Measurements from ENCODE around the gene GUCY2C.

GUCY2C gene

GRCh38 chr12:14619741-14620501 is 76.5 kb downstream of the GUCY2C start:
- H3K4me3 ChIP-seq (replicated peaks; ENCODE audit: insufficient read depth, low read length): no peak overlapping the region
- DNase-seq (ENCODE audit: low read depth in 1 of 2, low spot score in 1 of 2): no peak
- TF ChIP-seq, protein P1, sequence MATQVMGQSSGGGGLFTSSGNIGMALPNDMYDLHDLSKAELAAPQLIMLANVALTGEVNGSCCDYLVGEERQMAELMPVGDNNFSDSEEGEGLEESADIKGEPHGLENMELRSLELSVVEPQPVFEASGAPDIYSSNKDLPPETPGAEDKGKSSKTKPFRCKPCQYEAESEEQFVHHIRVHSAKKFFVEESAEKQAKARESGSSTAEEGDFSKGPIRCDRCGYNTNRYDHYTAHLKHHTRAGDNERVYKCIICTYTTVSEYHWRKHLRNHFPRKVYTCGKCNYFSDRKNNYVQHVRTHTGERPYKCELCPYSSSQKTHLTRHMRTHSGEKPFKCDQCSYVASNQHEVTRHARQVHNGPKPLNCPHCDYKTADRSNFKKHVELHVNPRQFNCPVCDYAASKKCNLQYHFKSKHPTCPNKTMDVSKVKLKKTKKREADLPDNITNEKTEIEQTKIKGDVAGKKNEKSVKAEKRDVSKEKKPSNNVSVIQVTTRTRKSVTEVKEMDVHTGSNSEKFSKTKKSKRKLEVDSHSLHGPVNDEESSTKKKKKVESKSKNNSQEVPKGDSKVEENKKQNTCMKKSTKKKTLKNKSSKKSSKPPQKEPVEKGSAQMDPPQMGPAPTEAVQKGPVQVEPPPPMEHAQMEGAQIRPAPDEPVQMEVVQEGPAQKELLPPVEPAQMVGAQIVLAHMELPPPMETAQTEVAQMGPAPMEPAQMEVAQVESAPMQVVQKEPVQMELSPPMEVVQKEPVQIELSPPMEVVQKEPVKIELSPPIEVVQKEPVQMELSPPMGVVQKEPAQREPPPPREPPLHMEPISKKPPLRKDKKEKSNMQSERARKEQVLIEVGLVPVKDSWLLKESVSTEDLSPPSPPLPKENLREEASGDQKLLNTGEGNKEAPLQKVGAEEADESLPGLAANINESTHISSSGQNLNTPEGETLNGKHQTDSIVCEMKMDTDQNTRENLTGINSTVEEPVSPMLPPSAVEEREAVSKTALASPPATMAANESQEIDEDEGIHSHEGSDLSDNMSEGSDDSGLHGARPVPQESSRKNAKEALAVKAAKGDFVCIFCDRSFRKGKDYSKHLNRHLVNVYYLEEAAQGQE (IDR thresholded peaks at IDR 0.05; ENCODE audit: insufficient replicate concordance, low read depth): no peak
- TF ChIP-seq SPI1 (IDR thresholded peaks at IDR 0.05; ENCODE audit: borderline replicate concordance, low read depth) (no peak), POLR2AphosphoS5 (IDR thresholded peaks at IDR 0.05; ENCODE audit: low read depth) (no peak), GABPA (IDR thresholded peaks at IDR 0.05; ENCODE audit: low read depth) (no peak)
- TF ChIP-seq, protein P2, sequence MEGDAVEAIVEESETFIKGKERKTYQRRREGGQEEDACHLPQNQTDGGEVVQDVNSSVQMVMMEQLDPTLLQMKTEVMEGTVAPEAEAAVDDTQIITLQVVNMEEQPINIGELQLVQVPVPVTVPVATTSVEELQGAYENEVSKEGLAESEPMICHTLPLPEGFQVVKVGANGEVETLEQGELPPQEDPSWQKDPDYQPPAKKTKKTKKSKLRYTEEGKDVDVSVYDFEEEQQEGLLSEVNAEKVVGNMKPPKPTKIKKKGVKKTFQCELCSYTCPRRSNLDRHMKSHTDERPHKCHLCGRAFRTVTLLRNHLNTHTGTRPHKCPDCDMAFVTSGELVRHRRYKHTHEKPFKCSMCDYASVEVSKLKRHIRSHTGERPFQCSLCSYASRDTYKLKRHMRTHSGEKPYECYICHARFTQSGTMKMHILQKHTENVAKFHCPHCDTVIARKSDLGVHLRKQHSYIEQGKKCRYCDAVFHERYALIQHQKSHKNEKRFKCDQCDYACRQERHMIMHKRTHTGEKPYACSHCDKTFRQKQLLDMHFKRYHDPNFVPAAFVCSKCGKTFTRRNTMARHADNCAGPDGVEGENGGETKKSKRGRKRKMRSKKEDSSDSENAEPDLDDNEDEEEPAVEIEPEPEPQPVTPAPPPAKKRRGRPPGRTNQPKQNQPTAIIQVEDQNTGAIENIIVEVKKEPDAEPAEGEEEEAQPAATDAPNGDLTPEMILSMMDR (IDR thresholded peaks at IDR 0.05; ENCODE audit: insufficient read depth, low read length): no peak
- no peak overlapping the region for H3K27ac ChIP-seq (replicated peaks)
- no peaks in the 10 kb centered on the region for H3K27me3 ChIP-seq (ENCODE audit: insufficient read depth, poor library complexity, severe bottlenecking)

DNA sequence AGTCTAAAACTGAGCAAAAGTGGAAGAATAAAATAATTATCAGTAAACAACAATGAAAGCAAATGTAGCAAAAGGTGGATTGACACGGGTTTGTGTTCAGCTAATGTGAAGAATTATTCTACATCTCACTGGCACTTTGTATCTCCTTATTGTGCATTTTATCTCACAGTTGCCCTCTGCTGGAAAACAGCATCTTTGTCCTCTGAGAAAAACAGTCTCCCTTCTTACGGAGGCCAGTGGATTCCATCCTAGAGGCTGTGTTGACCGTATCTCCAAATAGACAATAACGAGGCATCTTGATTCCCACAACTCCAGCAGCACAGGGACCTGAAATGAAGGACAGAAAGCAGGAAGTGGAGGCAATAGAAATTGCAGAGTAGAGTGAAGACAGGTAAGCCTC is 77.4 kb downstream of the GUCY2C start:
- no peak for TF ChIP-seq POLR2AphosphoS5 (IDR thresholded peaks at IDR 0.05; ENCODE audit: low read depth)
- TF ChIP-seq, protein P2 (IDR thresholded peaks at IDR 0.05; ENCODE audit: insufficient read depth, low read length): peak; percentile 2
- no peak overlapping the region for H3K4me3 ChIP-seq (replicated peaks; ENCODE audit: insufficient read depth, low read length)
- DNase-seq (ENCODE audit: low read depth in 1 of 2, low spot score in 1 of 2): peak in 1 of 2 experiments; percentile 22
- no peaks in the 10 kb centered on the region for H3K27me3 ChIP-seq (ENCODE audit: insufficient read depth, poor library complexity, severe bottlenecking)
- H3K27ac ChIP-seq (replicated peaks): no peak overlapping the region

- TF ChIP-seq GABPA (IDR thresholded peaks at IDR 0.05; ENCODE audit: low read depth): no peak
- no peak for TF ChIP-seq POLR2AphosphoS5 (IDR thresholded peaks at IDR 0.05; ENCODE audit: low read depth)
- TF ChIP-seq, protein P1 (IDR thresholded peaks at IDR 0.05; ENCODE audit: insufficient replicate concordance, low read depth): no peak
- TF ChIP-seq, protein P2 (IDR thresholded peaks at IDR 0.05; ENCODE audit: insufficient read depth, low read length): no peak
- TF ChIP-seq SPI1 (IDR thresholded peaks at IDR 0.05; ENCODE audit: borderline replicate concordance, low read depth): peak; percentile 57; the same call in 1 of the 2 replicates
Observed at GRCh38 chr12:14614704-14615121, 81.7 kb downstream of the GUCY2C start.

More at GRCh38 chr12:14614704-14615121, 81.7 kb downstream of the GUCY2C start:
- Histone ChIP-seq H3K4me3 (replicated peaks; ENCODE audit: insufficient read depth, low read length) (no peak overlapping the region), H3K27me3 (ENCODE audit: insufficient read depth, poor library complexity, severe bottlenecking) (no peaks in the 10 kb centered on the region), H3K27ac (replicated peaks) (no peak overlapping the region; the same call in 1 of the 2 replicates)
- peak in 1 of 2 experiments; percentile 79 for DNase-seq (ENCODE audit: low read depth in 1 of 2, low spot score in 1 of 2)
